SK-N-MC (cell line): ENCODE data around the gene OR4K5.

Experiments used
- EZH2 ChIP-seq: fragments of 200-600 bp; sonication (generic); IDR thresholded peaks from one replicate; pipeline ENCODE4 v1.6.1; 2017; ENCODE audit warnings: antibody characterized with exemption
- POLR2AphosphoS5 ChIP-seq: IDR thresholded peaks from 2 replicates; pipeline ENCODE4 v1.6.1; 2012; ENCODE audit warnings: mild to moderate bottlenecking, low read depth, low read length, borderline replicate concordance

GRCh38 chr14:19911114-19911513, 9.3 kb upstream of the OR4K5 start:
- no peak for TF ChIP-seq POLR2AphosphoS5
- TF ChIP-seq EZH2: no peak
